Kidney (tissue), 14 donors: ENCODE data around the gene GPR35. TPM values are rescaled to one million over a fixed set of nuclear protein-coding genes. Genes with fewer than 3 reads are reported as not detected.

Source experiments
- DNase-seq, 5 donors: peaks; one replicate each; pipeline ENCODE4 v3.0.0-alpha.2; 2013 to 2020
- FAIRE-seq: peaks from 2 replicates; lab custom pipeline; 2012; peaks lifted over from hg19 to GRCh38; lab: Jason Lieb, UNC
- H3K27ac ChIP-seq, 2 donors: one replicate each; pipeline ENCODE4 v1.7.0; 2013; ENCODE audit warnings: low read depth in 2 of 2, low read length in 2 of 2, inconsistent platforms in 1 of 2
- H3K27me3 ChIP-seq: one replicate; pipeline ENCODE4 v1.7.1; 2013; ENCODE audit warnings: low read length, inconsistent platforms; ENCODE audit not compliant: control insufficient read depth, insufficient read depth
- H3K36me3 ChIP-seq, 3 donors: one replicate each; pipeline versions ENCODE4 v1.7.0 to v1.7.1; 2013; ENCODE audit warnings: low read length in 3 of 3, control low read depth in 1 of 3, inconsistent platforms in 1 of 3; ENCODE audit not compliant: insufficient read depth in 3 of 3, control insufficient read depth in 2 of 3
- H3K4me1 ChIP-seq, 3 donors: one replicate each; pipeline versions ENCODE4 v1.7.0 to v1.7.1; 2013; ENCODE audit warnings: low read length in 3 of 3, inconsistent platforms in 1 of 3, low read depth in 1 of 3; ENCODE audit not compliant: control insufficient read depth in 2 of 3, insufficient read depth in 2 of 3
- H3K4me3 ChIP-seq, 3 donors: one replicate each; pipeline versions ENCODE4 v1.7.0 to v1.8.1; 2013; ENCODE audit warnings: low read length in 3 of 3, control low read depth in 1 of 3, inconsistent platforms in 1 of 3
- H3K9ac ChIP-seq, 3 donors: one replicate each; pipeline versions ENCODE4 v1.7.0 to v1.7.1; 2013; ENCODE audit warnings: low read length in 3 of 3, control low read depth in 1 of 3, inconsistent platforms in 1 of 3
- H3K9me3 ChIP-seq, 3 donors: one replicate each; pipeline versions ENCODE4 v1.7.0 to v1.7.1; 2013; ENCODE audit warnings: low read length in 3 of 3, control low read depth in 1 of 3, inconsistent platforms in 1 of 3; ENCODE audit not compliant: control insufficient read depth in 2 of 3, insufficient read depth in 1 of 3
- intact Hi-C: fragments of 100-400 bp; cut with DNase I; formaldehyde crosslinking; loops from one replicate; pipeline ENCODE4 v1.11.1; 2022
- polyA plus RNA-seq: library from polyadenylated mRNA; stranded (reverse); fragments of 350-450 nt; fragmentation: Illumina TruSeq; extraction: RNeasy Lipid Tissue Mini Kit (QIAGEN cat#74804); gene quantifications from one replicate; pipeline ENCODE4 v1.2.3, GENCODE V29; 2014; ENCODE audit warnings: low read depth, low replicate concordance; ENCODE audit not compliant: insufficient read depth
- total RNA-seq: library from RNA; stranded (reverse); fragmentation: NEBNext Ultra II Directional; extraction: Animal tissue kit (Norgen Biotek cat#: 25700); gene quantifications from one replicate; pipeline ENCODE4 v1.2.1, GENCODE V29; 2021
- TF ChIP-seq, protein P1 (sequence below): IDR thresholded peaks from 3 replicates; pipeline ENCODE4 v1.5.1; 2012; ENCODE audit warnings: mild to moderate bottlenecking, moderate library complexity, borderline replicate concordance; ENCODE audit not compliant: insufficient read depth; ENCODE audit errors: extremely low read depth
- donor health status: control.
- donor health status: control.
- donor health status: control.
- donor health status: control.
- donor health status: control.
- donor health status: DM: yes; HTN: yes; CAD: no.
- donor health status: Normal renal cell carcinoma (clear cell type).

Gene GPR35
- total and polyA plus RNA-seq, 2 donors from 2014 or later = 1.7 to 6.7 TPM

DNA sequence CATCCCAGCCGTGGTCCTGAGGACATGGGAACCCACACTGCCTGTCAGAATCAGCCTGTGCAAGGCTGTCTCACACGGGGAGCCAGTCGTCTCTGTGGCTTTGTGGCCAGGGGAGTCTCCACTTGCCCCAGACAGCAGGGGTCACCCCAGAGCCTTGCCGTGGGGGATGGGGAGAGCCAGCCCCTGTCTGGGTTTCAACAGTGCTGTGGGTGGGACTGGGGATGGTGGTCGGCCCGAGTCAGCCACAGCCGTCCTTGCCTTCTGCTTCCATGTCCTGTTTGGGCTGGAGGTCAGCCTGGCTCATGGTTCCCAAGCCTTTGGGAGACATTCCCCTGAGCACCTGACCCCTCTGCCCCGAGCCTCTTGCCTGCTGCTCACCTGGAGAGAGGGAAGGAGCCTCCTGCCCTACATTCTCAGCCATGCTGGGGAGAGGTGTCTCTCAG lies 19.6 kb downstream of the GPR35 start:
- intact Hi-C loops = no loop called here
- TF ChIP-seq, protein P1, sequence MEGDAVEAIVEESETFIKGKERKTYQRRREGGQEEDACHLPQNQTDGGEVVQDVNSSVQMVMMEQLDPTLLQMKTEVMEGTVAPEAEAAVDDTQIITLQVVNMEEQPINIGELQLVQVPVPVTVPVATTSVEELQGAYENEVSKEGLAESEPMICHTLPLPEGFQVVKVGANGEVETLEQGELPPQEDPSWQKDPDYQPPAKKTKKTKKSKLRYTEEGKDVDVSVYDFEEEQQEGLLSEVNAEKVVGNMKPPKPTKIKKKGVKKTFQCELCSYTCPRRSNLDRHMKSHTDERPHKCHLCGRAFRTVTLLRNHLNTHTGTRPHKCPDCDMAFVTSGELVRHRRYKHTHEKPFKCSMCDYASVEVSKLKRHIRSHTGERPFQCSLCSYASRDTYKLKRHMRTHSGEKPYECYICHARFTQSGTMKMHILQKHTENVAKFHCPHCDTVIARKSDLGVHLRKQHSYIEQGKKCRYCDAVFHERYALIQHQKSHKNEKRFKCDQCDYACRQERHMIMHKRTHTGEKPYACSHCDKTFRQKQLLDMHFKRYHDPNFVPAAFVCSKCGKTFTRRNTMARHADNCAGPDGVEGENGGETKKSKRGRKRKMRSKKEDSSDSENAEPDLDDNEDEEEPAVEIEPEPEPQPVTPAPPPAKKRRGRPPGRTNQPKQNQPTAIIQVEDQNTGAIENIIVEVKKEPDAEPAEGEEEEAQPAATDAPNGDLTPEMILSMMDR = no peak
- H3K27me3 ChIP-seq = no peaks in the 10 kb centered on the region
- no peaks in the 10 kb centered on the region for H3K4me1 ChIP-seq
- no peak overlapping the region for H3K27ac ChIP-seq
- H3K36me3 ChIP-seq = no peaks in the 10 kb centered on the region
- FAIRE-seq (no peak), DNase-seq (peak in 1 of 5 donors; percentile 27)
- H3K9ac ChIP-seq = no peak overlapping the region
- H3K9me3 ChIP-seq = no peaks in the 10 kb centered on the region
- H3K4me3 ChIP-seq = no peak overlapping the region

DNA sequence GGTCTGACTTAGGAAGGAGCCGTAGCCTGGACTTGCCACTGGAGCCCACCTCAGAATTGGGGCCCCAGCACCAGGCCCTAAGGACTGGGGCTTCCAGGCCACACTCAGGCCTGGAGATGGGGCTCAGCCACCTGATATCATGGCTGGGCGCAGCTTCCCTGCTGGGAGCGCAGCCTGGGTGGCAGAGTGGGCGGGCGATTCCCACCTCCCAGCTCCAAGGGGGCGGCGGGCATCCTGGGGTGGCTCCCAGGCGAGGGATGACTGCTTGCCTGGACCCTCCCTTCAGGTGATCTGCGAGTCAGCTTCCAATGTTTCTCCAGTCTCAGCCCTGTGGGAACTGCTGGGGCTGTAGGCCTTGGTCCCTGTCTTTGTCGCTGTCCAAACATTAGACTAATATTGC lies 20.1 kb downstream of the GPR35 start:
- intact Hi-C loops = no loop called here
- H3K4me3 ChIP-seq = no peak overlapping the region
- TF ChIP-seq, protein P1 = no peak
- no peaks in the 10 kb centered on the region for H3K27me3 ChIP-seq
- H3K27ac ChIP-seq = no peak overlapping the region
- H3K4me1 ChIP-seq = no peaks in the 10 kb centered on the region
- FAIRE-seq = no peak
- no peaks in the 10 kb centered on the region for H3K9me3 ChIP-seq
- H3K36me3 ChIP-seq = no peaks in the 10 kb centered on the region
- no peak for DNase-seq
- no peak overlapping the region for H3K9ac ChIP-seq

DNA sequence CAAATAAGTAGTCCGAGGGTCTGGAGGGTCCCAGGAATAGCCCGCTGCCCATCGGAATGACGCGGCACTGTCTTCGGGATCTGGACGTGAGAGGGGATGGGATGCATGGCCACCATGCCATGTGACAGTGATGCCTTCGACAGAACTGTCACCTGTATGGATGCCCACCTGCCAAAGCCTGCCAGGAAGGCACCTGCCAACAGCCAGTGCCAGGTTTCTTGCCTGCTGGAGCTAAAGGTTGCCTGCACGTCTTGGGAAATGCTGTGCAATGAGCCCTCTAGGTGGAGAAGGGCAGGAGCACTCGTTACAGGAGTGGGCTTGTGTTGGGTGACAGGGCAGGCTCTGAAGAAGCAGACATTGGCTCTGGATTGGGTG lies 20.5 kb downstream of the GPR35 start:
- Histone ChIP-seq H3K27me3 (no peaks in the 10 kb centered on the region), H3K9me3 (no peaks in the 10 kb centered on the region), H3K4me1 (no peaks in the 10 kb centered on the region), H3K9ac (no peak overlapping the region), H3K36me3 (no peaks in the 10 kb centered on the region), H3K4me3 (no peak overlapping the region), H3K27ac (no peak overlapping the region)
- DNase-seq = no peak
- TF ChIP-seq, protein P1 = no peak
- FAIRE-seq = no peak
- intact Hi-C loops = no loop called here
